EL (cell line): ENCODE measurements around the gene ALPP.
A peak's percentile ranks its signal among the peaks of the same experiment; 100 is the strongest.
"Not testable (repeated sequence)": the region's sequence is repeated elsewhere in the genome, so short reads cannot be mapped to it uniquely, and the experiment has no call there.

ENCODE experiments used
- DNase-seq: peaks from one replicate; pipeline ENCODE4 v3.0.0-alpha.2; 2016

Gene ALPP

GRCh38 chr2:232407428-232408150 lies 29.0 kb downstream of the ALPP start:
- not testable (repeated sequence) for DNase-seq

GRCh38 chr2:232408269-232408668 lies 29.7 kb downstream of the ALPP start:
- DNase-seq = not testable (repeated sequence)

- DNase-seq = not testable (repeated sequence)
Measured at GRCh38 chr2:232409617-232410016, 31.1 kb downstream of the ALPP start.

- no peak for DNase-seq
Measured at GRCh38 chr2:232410238-232410900, 31.8 kb downstream of the ALPP start.

DNA sequence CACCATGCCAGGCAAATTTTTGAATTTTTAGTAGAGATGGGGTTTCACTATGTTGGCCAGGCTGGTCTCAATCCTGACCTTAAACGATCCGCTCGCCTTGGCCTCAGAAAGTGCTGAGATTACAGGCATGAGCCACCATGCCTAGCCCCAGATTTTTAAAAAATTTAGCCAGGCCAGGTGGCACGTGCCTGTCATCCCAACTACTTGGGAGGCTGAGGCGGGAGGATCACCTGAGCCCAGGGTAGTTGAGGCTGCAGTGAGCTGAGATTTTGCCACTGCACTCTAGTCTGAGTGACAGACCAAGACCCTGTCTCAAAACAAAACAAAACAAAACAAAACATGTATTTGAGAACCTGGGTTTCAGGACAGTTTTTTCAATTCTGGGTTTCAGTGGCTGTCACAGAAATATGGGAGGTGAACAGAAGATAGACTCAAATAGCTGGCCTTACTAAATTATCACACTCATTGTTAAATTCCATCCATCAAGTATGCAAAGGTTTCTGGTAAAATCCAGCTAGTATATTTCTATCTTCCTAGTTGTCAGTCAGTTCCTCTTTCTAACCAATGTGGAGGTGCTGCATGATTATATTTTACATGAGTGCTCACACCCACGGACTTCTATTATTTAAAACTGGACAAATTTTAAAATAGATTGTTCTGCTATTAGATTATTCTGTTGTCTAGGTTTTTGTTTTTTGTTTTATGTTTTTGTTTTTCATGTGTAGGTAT lies 33.5 kb downstream of the ALPP start:
- DNase-seq = no peak

DNA sequence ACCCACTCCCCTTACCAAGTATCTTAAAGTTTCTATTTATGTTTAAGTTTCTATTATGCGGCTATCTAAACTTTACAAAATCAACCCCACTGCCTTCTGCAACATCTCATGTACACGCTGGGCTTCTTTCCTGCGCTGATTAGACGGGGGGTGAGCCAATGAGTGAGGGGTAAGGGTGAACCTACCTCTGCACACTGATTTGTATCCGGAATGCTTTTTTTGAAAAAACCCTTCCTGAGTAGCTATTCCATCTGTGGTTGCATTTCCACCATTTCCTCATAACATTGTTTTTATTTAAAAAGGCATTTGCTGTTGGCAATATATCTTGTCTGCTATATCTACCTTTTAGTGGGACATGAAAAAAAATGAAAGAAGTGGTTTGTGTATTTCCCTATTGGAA lies 34.4 kb downstream of the ALPP start:
- DNase-seq = no peak

- DNase-seq = no peak
Measured at GRCh38 chr2:232415138-232415690, 36.7 kb downstream of the ALPP start.

GRCh38 chr2:232415736-232416520 lies 37.4 kb downstream of the ALPP start:
- DNase-seq = no peak

DNA sequence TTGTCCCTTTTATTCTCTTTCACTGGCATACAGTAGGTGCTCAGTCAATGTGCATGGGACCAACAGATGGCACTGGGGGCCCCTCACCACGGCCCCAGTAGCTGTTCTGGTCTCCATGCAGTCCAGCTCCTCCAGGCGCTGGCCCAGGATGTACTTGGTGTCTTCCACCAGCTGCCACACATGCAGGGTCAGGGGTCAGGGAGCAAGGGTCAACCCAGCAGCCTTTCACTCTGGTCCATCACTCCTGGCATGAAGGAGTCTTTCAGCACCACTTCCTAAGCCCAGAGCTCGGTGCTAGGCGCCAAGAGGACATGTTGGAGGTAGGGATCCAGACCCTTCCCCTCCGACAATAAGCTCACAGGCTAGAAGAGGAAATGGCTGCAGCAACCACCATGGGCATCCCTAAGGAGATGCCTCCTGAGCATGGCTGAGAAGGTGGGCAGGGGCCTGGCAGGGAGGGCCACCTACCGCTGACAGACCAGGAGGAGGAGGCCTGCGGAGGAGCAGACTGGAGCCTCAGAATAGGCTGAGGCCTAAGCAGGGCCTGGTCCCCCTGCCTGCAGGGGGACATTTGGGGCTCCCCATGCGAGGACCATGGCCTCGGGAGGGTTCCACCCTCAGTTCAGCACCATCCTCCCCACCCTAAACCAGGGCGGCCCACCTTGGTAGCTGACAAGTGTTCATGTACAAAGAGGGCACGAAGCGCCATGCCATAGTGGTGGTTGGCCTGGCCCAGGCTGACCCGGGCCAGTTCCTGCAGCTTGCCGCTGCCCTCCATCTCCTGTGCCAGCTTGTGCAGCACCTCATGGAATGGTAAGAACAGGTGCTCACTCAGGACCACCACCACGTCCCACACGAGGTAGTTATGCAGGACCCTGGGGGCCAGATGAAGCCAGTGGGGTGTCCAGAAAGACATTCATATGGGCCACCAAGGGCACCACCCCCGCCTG lies 38.2 kb downstream of the ALPP start:
- DNase-seq = no peak

DNA sequence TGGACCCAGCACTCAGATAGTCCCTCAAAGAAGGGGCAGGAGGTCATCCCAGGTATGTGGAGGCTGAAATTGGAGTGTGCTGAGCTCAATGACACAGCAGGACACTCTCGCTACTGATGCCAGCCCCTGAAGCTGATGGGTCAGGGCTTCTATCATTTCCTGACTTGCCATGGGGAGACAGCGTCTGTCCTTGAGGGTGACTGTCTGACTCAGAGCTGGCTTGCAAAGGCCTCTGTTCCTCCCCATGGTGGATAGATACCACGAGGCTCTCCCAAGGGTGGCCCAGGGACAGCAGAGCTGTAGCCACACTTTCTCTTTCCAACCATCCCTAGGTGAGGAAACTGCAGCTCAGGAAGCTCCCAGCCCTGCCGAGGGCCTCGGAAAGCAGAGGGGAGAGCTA lies 38.9 kb downstream of the ALPP start:
- DNase-seq = no peak

GRCh38 chr2:232418056-232418455 lies 39.5 kb downstream of the ALPP start:
- DNase-seq = no peak

DNA sequence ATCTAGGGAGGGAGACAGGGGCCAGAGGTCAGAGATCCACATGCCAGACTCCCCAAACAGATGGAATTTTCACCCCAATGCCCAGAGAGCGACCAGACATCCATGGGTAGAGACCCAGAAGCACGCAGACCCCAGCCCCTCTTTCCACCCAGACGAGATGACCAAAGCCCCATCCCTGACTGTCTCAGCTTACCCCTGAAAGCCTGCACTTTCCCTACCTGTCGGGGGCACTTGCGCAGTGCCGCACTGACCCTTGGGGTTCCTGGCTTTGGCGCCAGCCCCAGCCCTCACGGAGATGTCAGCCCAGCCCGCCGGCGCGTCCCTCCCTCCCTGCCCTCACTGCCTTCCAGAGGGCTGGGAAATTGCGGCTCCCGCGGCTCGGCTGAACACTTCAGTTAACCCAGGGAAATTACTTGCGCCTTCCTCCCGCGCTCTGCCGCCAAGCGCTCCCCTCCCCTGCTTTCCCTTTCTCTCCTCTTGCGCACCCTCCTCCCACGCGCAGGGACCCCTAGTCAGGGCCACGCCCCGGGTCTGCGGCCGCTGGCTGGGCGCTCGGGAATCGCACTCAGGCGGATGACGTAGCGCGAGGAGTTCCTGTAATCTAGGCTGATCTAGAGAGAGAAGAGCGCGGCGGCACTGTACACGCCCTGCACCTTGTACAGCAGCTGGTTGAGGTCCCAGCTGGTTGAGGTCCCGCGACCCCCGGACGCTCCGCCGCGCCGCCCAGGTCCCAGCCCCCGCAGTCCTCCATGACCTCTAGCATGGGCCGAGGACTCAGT lies 40.1 kb downstream of the ALPP start:
- peak; percentile 36 for DNase-seq

GRCh38 chr2:232419245-232420072 lies 40.9 kb downstream of the ALPP start:
- no peak for DNase-seq

DNA sequence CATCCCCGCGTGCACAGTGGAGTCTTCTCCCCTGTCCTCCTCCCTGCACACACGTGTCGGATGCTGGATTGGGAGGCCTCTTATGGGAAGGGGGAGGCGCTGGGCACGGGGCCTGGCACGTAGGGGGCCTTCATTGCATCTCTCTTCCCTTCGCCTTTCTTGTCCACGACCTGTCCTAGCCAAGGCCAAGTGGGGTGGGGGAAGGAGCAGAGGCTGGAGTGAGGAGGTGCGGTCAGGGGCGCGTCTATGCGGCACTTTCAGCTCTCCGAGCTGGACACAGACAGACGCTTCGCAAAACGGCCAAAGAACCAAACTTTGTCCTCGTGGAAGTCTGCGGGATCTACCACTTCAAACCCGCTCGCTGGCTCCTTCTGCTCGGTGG lies 41.5 kb downstream of the ALPP start:
- no peak for DNase-seq

GRCh38 chr2:232420463-232421188 lies 42.1 kb downstream of the ALPP start:
- DNase-seq = no peak

- no peak for DNase-seq
Measured at GRCh38 chr2:232421189-232421785, 42.7 kb downstream of the ALPP start.

DNA sequence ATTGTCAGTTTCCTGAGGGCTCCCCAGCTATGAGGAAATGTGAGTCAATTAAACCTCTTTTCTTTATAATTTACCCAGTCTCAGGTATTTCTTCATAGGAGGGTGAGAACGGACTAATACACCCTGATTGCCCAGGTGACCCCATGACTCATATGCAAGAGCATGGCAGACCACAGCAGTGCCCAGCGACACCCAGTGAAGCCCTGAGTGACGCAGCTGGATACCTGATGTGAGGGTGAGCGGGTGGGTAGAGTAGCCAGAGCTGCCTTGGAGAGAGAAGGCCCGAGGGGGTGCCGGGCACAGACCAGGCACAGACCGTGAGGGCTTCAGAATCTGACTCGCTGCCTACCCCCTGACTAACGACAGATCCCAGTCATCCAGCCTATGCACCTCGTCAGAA lies 43.5 kb downstream of the ALPP start:
- DNase-seq = no peak

DNA sequence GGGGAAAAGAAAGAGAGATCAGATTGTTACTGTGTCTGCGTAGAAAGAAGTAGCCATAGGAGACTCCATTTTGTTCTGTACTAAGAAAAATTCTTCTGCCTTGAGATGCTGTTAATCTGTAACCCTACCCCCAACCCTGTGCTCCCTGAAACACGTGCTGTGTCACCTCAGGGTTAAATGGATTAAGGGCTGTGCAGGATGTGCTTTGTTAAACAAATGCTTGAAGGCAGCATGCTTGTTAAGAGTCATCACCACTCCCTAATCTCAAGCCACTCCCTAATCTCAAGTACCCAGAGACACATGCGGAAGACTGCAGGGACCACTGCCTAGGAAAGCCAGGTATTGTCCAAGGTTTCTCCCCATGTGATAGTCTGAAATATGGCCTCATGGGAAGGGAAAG lies 44.4 kb downstream of the ALPP start:
- not testable (repeated sequence) for DNase-seq

DNA sequence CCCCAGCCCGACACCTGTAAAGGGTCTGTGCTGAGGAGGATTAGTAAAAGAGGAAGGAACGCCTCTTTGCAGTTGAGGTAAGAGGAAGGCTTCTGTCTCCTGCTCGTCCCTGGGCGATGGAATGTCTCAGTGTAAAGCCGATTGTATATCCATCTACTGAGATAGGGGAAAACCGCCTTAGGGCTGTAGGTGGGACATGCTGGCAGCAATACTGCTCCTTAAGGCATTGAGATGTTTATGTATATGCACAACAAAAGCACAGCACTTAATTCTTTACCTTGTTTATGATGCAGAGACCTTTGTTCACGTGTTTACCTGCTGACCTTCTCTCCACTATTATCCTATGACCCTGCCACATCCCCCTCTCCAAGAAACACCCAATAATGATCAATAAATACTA lies 44.9 kb downstream of the ALPP start:
- DNase-seq = not testable (repeated sequence)
